A673 (cell line): ENCODE results near the gene PISD.

Experiments used
- EZH2 ChIP-seq: fragments of 200-600 bp; sonication (generic); IDR thresholded peaks from 2 replicates; pipeline ENCODE4 v1.6.1; 2017; ENCODE audit warnings: borderline replicate concordance, low read depth, mild to moderate bottlenecking, mixed read lengths, antibody characterized with exemption, low read length; ENCODE audit not compliant: poor library complexity, severe bottlenecking
- TF ChIP-seq, protein P1 (sequence below): fragments of 300-800, 200-600 bp; sonication (generic); conservative IDR thresholded peaks from 2 replicates; pipeline ENCODE4 v1.5.1; 2017; ENCODE audit warnings: low read depth, mild to moderate bottlenecking, antibody characterized with exemption, low read length, moderate library complexity, mixed read lengths

DNA sequence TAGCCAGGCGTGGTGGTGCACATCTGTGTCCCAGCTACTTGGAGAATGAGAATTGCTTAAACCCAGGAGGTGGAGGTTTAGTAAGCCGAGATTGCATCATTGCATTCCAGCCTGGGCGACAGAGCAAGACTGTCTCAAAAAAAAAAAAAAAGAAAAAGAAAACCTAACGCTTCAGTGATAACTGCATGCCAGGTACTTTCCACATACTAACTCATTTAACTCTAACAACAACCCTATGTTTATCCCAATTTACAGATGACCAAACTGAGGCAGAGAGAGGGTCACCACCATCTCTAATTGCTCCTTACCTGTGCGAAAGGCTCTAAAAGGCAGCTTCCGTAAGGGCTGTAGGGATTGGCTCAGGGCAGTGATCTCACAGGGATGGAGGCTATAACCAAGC is 11.6 kb downstream of the PISD start:
- TF ChIP-seq, protein P1, sequence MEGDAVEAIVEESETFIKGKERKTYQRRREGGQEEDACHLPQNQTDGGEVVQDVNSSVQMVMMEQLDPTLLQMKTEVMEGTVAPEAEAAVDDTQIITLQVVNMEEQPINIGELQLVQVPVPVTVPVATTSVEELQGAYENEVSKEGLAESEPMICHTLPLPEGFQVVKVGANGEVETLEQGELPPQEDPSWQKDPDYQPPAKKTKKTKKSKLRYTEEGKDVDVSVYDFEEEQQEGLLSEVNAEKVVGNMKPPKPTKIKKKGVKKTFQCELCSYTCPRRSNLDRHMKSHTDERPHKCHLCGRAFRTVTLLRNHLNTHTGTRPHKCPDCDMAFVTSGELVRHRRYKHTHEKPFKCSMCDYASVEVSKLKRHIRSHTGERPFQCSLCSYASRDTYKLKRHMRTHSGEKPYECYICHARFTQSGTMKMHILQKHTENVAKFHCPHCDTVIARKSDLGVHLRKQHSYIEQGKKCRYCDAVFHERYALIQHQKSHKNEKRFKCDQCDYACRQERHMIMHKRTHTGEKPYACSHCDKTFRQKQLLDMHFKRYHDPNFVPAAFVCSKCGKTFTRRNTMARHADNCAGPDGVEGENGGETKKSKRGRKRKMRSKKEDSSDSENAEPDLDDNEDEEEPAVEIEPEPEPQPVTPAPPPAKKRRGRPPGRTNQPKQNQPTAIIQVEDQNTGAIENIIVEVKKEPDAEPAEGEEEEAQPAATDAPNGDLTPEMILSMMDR: no peak
- TF ChIP-seq EZH2: no peak
